B cell (primary cell): Measurements from ENCODE around the gene CERS6.

Experiments
- CTCF ChIP-seq: fragments of 200-600 bp; IDR thresholded peaks from one replicate; pipeline ENCODE4 v1.8.0; 2022; ENCODE audit warnings: antibody characterized with exemption, mild to moderate bottlenecking
- EZH2 ChIP-seq: IDR thresholded peaks from 2 replicates; pipeline ENCODE4 v1.6.1; 2012; ENCODE audit warnings: borderline replicate concordance, low read depth, mild to moderate bottlenecking, moderate library complexity, low read length; ENCODE audit not compliant: insufficient read depth, poor library complexity, severe bottlenecking

- TF ChIP-seq EZH2 (no peak), CTCF (no peak)
Observed at GRCh38 chr2:168753765-168754329, 297.8 kb downstream of the CERS6 start.
